Embryonic facial prominence (tissue), 1 donor: ENCODE results near the gene CTDSPL2.
"Not testable (repeated sequence)": the region's sequence is repeated elsewhere in the genome, so short reads cannot be mapped to it uniquely, and the experiment has no call there.

Experiments
- DNase-seq: peaks from one replicate; pipeline ENCODE4 v3.0.0-alpha.2; 2016; ENCODE audit errors: extremely low spot score

The CTDSPL2 gene

GRCh38 chr15:44426975-44427755 lies at the start of gene CTDSPL2:
Gene CTDSPL2 (plus strand): TSS chr15:44427629. CDS start chr15:44459015, 31,386 bp downstream.
- DNase-seq: peak; percentile 96

GRCh38 chr15:44381236-44381635 lies 46.2 kb upstream of the CTDSPL2 start:
- no peak for DNase-seq

GRCh38 chr15:44385344-44385942 lies 42.0 kb upstream of the CTDSPL2 start:
- no peak for DNase-seq

- DNase-seq: no peak
Observed at GRCh38 chr15:44394062-44394461, 33.4 kb upstream of the CTDSPL2 start.

- DNase-seq: no peak
Observed at GRCh38 chr15:44394562-44394961, 32.9 kb upstream of the CTDSPL2 start.

GRCh38 chr15:44397869-44398268 lies 29.6 kb upstream of the CTDSPL2 start:
- no peak for DNase-seq

- DNase-seq: no peak
Observed at GRCh38 chr15:44414001-44414400, 13.4 kb upstream of the CTDSPL2 start.

- peak; percentile 7 for DNase-seq
Observed at GRCh38 chr15:44427756-44428724, 611 bp downstream of the CTDSPL2 start.

GRCh38 chr15:44435893-44436667 lies 8.7 kb downstream of the CTDSPL2 start:
- no peak for DNase-seq

- no peak for DNase-seq
Observed at GRCh38 chr15:44438402-44438801, 11.0 kb downstream of the CTDSPL2 start.

GRCh38 chr15:44441095-44441501 lies 13.7 kb downstream of the CTDSPL2 start:
- DNase-seq: no peak

- no peak for DNase-seq
Observed at GRCh38 chr15:44443515-44443914, 16.1 kb downstream of the CTDSPL2 start.

- no peak for DNase-seq
Observed at GRCh38 chr15:44447772-44448376, 20.4 kb downstream of the CTDSPL2 start.

- DNase-seq: no peak
Observed at GRCh38 chr15:44450172-44450571, 22.7 kb downstream of the CTDSPL2 start.

GRCh38 chr15:44453578-44454283 lies 26.3 kb downstream of the CTDSPL2 start:
- DNase-seq: not testable (repeated sequence)

GRCh38 chr15:44458429-44458828 lies 31.0 kb downstream of the CTDSPL2 start:
- DNase-seq: no peak

- no peak for DNase-seq
Observed at GRCh38 chr15:44468709-44469385, 41.4 kb downstream of the CTDSPL2 start.

GRCh38 chr15:44471885-44472455 lies 44.5 kb downstream of the CTDSPL2 start:
- DNase-seq: no peak

GRCh38 chr15:44479343-44479742 lies 51.9 kb downstream of the CTDSPL2 start:
- DNase-seq: no peak
